DOHH2 (cell line): ENCODE data around the gene CLCN4.

Experiments
- CTCF ChIP-seq: fragments of 200-600 bp; sonication (generic); IDR thresholded peaks from one replicate; pipeline ENCODE4 v1.5.1; 2014; ENCODE audit warnings: antibody characterized with exemption, mild to moderate bottlenecking, low read depth, low read length; ENCODE audit not compliant: poor library complexity, severe bottlenecking
- EZH2phosphoT487 ChIP-seq: fragments of 200-600 bp; sonication (generic); IDR thresholded peaks from 2 replicates; pipeline ENCODE4 v1.6.1; 2017; ENCODE audit warnings: borderline replicate concordance, mild to moderate bottlenecking, antibody characterized with exemption, low read length, moderate library complexity, mixed read lengths

- no peak for TF ChIP-seq CTCF
- TF ChIP-seq EZH2phosphoT487, result no peak
These were observed 56.9 kb downstream of the CLCN4 start for GRCh38 chrX:10213716-10214115.
